IMR-90 (cell line): Measurements from ENCODE around the gene UTF1. TPM values are rescaled to one million over a fixed set of nuclear protein-coding genes. Genes with fewer than 3 reads are reported as not detected.

Experiments used
- ATAC-seq: fragments of 200-7000 bp; cut with Tn5 transposase; 2 replicates; pipeline ENCODE4 v1.9.1; 2020; ENCODE audit warnings: low read depth, mild to moderate bottlenecking, moderate library complexity
- BruUV-seq: library from RNA; stranded (reverse); fragments of 400-500 nt; replicated peaks from 2 replicates; lab custom pipeline; 2021; lab: Mats Ljungman, UMichigan
- CTCF ChIA-PET: fragments of 300-600 bp; formaldehyde crosslinking; extraction: SDS; loops from one replicate; lab custom pipeline; 2021; ENCODE audit warnings: antibody characterized with exemption; lab: Yijun Ruan, JAX
- POLR2A ChIA-PET: fragments of 300-600 bp; sonication (Branson Sonifier 250); formaldehyde crosslinking; loops from one replicate; lab custom pipeline; 2022; ENCODE audit warnings: antibody characterized with exemption; ENCODE audit not compliant: unreplicated experiment; lab: Charles Lee
- DNase-seq: peaks from one replicate; pipeline ENCODE4 v3.0.0; 2013
- H2AFZ ChIP-seq: replicated peaks from 2 replicates; pipeline ENCODE3; 2013; ENCODE audit warnings: low read length, mild to moderate bottlenecking; ENCODE audit not compliant: poor library complexity
- H2AK5ac ChIP-seq: 2 replicates; pipeline ENCODE4 v1.6.1; 2013; ENCODE audit warnings: low read depth, low read length, inconsistent platforms
- H2AK9ac ChIP-seq: replicated peaks from 2 replicates; pipeline ENCODE3; 2013; ENCODE audit warnings: mild to moderate bottlenecking, low read depth, low read length, moderate library complexity; ENCODE audit not compliant: poor library complexity
- H2BK120ac ChIP-seq: 2 replicates; pipeline ENCODE4 v1.6.1; 2013; ENCODE audit warnings: low read depth, low read length, inconsistent platforms
- H2BK15ac ChIP-seq: 3 replicates; pipeline ENCODE4 v1.6.1; 2013; ENCODE audit warnings: low read depth, low read length, inconsistent platforms
- H2BK20ac ChIP-seq: 2 replicates; pipeline ENCODE4 v1.6.1; 2013; ENCODE audit warnings: low read depth, mild to moderate bottlenecking, inconsistent platforms, low read length, moderate library complexity
- H2BK5ac ChIP-seq: 2 replicates; pipeline ENCODE4 v1.6.1; 2013; ENCODE audit warnings: mild to moderate bottlenecking, low read depth, low read length, inconsistent platforms; ENCODE audit not compliant: poor library complexity, severe bottlenecking
- H3K14ac ChIP-seq: replicated peaks from 2 replicates; pipeline ENCODE4 v1.6.1; 2013; ENCODE audit warnings: low read depth, low read length, inconsistent platforms
- H3K18ac ChIP-seq: 2 replicates; pipeline ENCODE4 v1.6.1; 2013; ENCODE audit warnings: low read depth, low read length, control low read depth
- H3K23ac ChIP-seq: 2 replicates; pipeline ENCODE4 v1.6.1; 2013; ENCODE audit warnings: low read depth, low read length, inconsistent platforms
- H3K27ac ChIP-seq: 2 replicates; pipeline ENCODE4 v1.5.1; 2013; ENCODE audit warnings: mild to moderate bottlenecking, control low read depth, low read length; ENCODE audit not compliant: insufficient read depth
- H3K27me3 ChIP-seq: 2 replicates; pipeline ENCODE4 v1.6.1; 2013; ENCODE audit warnings: low read length; ENCODE audit not compliant: control insufficient read depth, insufficient read depth
- H3K36me3 ChIP-seq: 2 replicates; pipeline ENCODE4 v1.6.1; 2013; ENCODE audit warnings: low read length, mixed read lengths; ENCODE audit not compliant: control insufficient read depth, insufficient read depth
- H3K4ac ChIP-seq: 2 replicates; pipeline ENCODE4 v1.6.1; 2013; ENCODE audit warnings: low read depth, low read length, inconsistent platforms
- H3K4me1 ChIP-seq: 2 replicates; pipeline ENCODE4 v1.6.1; 2013; ENCODE audit warnings: low read length, mixed read lengths; ENCODE audit not compliant: control insufficient read depth, insufficient read depth
- H3K4me2 ChIP-seq: 2 replicates; pipeline ENCODE4 v1.6.1; 2013; ENCODE audit warnings: low read depth, mild to moderate bottlenecking, control low read depth, low read length, moderate library complexity
- H3K4me3 ChIP-seq: 2 replicates; pipeline ENCODE4 v1.5.1; 2013; ENCODE audit warnings: low read depth, mild to moderate bottlenecking, control low read depth, low read length, moderate library complexity; ENCODE audit not compliant: insufficient read depth
- H3K56ac ChIP-seq: 2 replicates; pipeline ENCODE4 v1.6.1; 2013; ENCODE audit warnings: low read length, inconsistent platforms; ENCODE audit not compliant: insufficient read depth; ENCODE audit errors: extremely low read depth
- H3K79me1 ChIP-seq, 2 experiments: 2 replicates each; pipeline ENCODE4 v1.6.1; 2013; ENCODE audit warnings: low read length in 2 of 2, inconsistent platforms in 1 of 2, low read depth in 1 of 2
- H3K9ac ChIP-seq: 2 replicates; pipeline ENCODE4 v1.6.1; 2013; ENCODE audit warnings: low read depth, low read length, control low read depth
- H3K9me1 ChIP-seq: 2 replicates; pipeline ENCODE4 v1.6.1; 2013; ENCODE audit warnings: low read length, inconsistent platforms; ENCODE audit not compliant: insufficient read depth
- H3K9me3 ChIP-seq: 2 replicates; pipeline ENCODE4 v1.6.1; 2013; ENCODE audit warnings: low read length; ENCODE audit not compliant: control insufficient read depth, insufficient read depth
- H4K20me1 ChIP-seq: 2 replicates; pipeline ENCODE4 v1.6.1; 2013; ENCODE audit warnings: low read length, inconsistent platforms; ENCODE audit not compliant: insufficient read depth
- H4K5ac ChIP-seq: 2 replicates; pipeline ENCODE4 v1.6.1; 2013; ENCODE audit warnings: mild to moderate bottlenecking, low read depth, low read length, control low read depth
- H4K8ac ChIP-seq, 2 experiments: 2 replicates each; pipeline ENCODE4 v1.6.1; 2013; ENCODE audit warnings: low read depth in 2 of 2, low read length in 2 of 2, control low read depth in 1 of 2, inconsistent platforms in 1 of 2
- H4K91ac ChIP-seq: 2 replicates; pipeline ENCODE4 v1.6.1; 2013; ENCODE audit warnings: low read depth, low read length, inconsistent platforms; ENCODE audit not compliant: insufficient read depth
- BHLHE40 ChIP-seq: fragments of 150-350 bp; IDR thresholded peaks from 2 replicates; pipeline ENCODE4 v1.6.1; 2016; ENCODE audit warnings: mild to moderate bottlenecking, low read depth, low read length
- CEBPB ChIP-seq: IDR thresholded peaks from 2 replicates; pipeline ENCODE4 v1.6.1; 2012; ENCODE audit warnings: low read depth, low read length, improper control_type of control experiment
- FOS ChIP-seq: fragments of 150-350 bp; IDR thresholded peaks from 2 replicates; pipeline ENCODE4 v1.6.1; 2016; ENCODE audit warnings: low read depth, low read length
- MAFK ChIP-seq: IDR thresholded peaks from 2 replicates; pipeline ENCODE4 v1.6.1; 2012; ENCODE audit warnings: low read depth, low read length, improper control_type of control experiment
- MAZ ChIP-seq: IDR thresholded peaks from 2 replicates; pipeline ENCODE4 v1.6.1; 2012; ENCODE audit warnings: low read depth, mild to moderate bottlenecking, low read length, improper control_type of control experiment, moderate library complexity, borderline replicate concordance
- RCOR1 ChIP-seq: IDR thresholded peaks from 2 replicates; pipeline ENCODE4 v1.6.1; 2012; ENCODE audit warnings: mild to moderate bottlenecking, low read length, improper control_type of control experiment; ENCODE audit not compliant: insufficient replicate concordance
- SMC3 ChIP-seq: fragments of 150-350 bp; IDR thresholded peaks from 2 replicates; pipeline ENCODE4 v1.6.1; 2016; ENCODE audit warnings: low read depth, mild to moderate bottlenecking, antibody characterized with exemption, low read length, moderate library complexity
- WGBS, 2 experiments: methylation state at CpG; one replicate each; pipeline versions ENCODE4 v1.1.5 to v1.1.7; 2013; ENCODE audit warnings: missing lambda C conversion rate in 2 of 2; ENCODE audit not compliant: insufficient read length in 1 of 2; ENCODE audit errors: extremely low coverage in 2 of 2; 5-methylcytosine and 5-hydroxymethylcytosine counted together
- dilution Hi-C: fragments of 300-500 bp; cut with HindIII; formaldehyde crosslinking; loops from one replicate; pipeline ENCODE4 v1.14.3; 2018; ENCODE audit warnings: low sequenced_read_pairs; ENCODE audit not compliant: unreplicated experiment
- in situ Hi-C: fragments of 300-500 bp; cut with MboI; formaldehyde crosslinking; loops from 3 replicates; pipeline ENCODE4 v1.14.3; 2019; ENCODE audit warnings: low sequenced_read_pairs, inconsistent platforms, mixed read lengths
- intact Hi-C: fragments of 100-400 bp; cut with micrococcal nuclease; formaldehyde crosslinking; loops from 2 replicates; pipeline ENCODE4 v1.10.0; 2022
- polyA plus RNA-seq, 3 experiments: library from polyadenylated mRNA; depleted of rRNA; stranded (reverse); fragments of >200 nt; gene quantifications; 2 replicates each; pipeline ENCODE4 v1.2.3, GENCODE V29; 2012; ENCODE audit warnings: low replicate concordance in 1 of 3
- total RNA-seq: library from RNA; depleted of rRNA; stranded (reverse); fragments of >200 nt; gene quantifications from 2 replicates; pipeline ENCODE4 v1.2.3, GENCODE V29; 2012

The UTF1 gene
- total and polyA plus RNA-seq, 2 of the 4 experiments (the other 2 are of a cell fraction), result not detected

DNA sequence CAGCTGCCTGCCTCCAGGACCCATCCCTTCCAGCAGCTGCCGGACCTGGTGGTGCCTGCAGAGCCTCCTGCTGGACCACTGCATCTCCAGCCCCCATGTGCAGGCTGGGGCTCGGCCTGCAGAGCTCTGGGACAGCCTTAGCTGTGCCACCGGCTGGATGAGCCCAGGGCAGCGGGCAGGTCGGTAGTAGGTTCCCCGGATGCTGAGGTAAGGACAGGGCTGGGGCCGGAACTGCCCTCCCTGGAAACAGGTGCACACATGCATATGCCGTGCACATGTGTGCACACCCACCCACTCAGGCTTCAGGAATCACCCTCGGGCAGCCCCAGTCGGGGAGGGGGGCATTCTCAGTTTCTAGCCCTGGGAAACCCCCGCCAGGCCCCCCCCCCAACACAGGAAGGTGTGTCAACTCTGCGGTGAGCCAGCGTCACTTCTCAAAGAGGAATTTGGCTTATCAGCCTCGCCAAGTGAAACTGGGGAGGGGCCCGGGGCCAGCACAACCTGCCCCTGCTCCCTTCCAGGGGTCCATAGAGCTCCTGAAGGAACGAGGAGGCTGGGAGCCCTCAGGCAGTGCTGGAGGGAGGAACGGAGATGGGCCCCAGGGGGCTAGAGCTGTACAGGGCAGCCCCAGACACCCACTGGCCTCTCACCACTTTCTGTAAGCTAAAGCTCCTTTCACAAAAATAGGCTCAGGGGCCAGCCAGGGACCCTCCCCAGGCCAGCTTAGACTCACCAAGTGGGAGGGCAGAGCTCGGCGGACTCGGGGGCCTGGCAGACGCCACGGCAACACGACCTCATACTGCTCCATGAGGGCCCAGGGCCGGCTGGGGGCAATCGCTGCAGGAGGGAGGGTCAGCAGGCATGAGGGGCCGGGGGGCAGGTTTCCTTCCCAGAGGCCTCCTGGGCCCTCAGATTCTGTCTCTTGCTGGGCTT, 45.0 kb downstream of the UTF1 start (continued):
- TF ChIP-seq MAZ (no peak), SMC3 (no peak)

DNA sequence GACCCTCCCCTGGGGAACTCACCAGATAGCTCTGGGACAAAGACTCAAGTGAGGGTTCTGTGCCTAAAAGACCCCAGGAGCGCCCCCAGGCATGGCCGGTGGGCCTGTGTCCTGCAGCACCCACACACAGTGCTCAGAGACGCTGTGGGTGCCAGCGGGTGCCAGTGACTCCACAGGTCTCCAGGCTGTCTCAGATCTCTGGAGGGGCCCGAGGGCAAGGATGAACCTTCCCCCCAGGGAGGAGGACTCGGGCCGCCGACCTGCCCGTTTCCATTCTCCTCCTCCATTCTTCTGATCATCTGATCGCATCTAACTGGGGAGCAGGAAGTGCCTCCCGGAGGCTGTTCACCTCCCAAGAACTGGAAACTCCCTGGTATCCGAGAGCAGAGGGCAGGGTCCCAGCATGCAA, 45.7 kb downstream of the UTF1 start:
- H2BK15ac ChIP-seq, result no peak overlapping the region
- no peaks in the 10 kb centered on the region for H3K9me3 ChIP-seq
- H3K4ac ChIP-seq, result no peak overlapping the region
- dilution Hi-C loops, result no loop called here
- H2BK120ac ChIP-seq, result no peak overlapping the region
- H2AK5ac ChIP-seq, result no peak overlapping the region
- BruUV-seq, result no TSS peak
- peaks cover 10% of the 10 kb centered on the region for H3K4me1 ChIP-seq
- intact Hi-C loops, result loop anchor here (1.0 kb wide), 1 partner anchor 13 kb away; no protein-coding TSS in a partner anchor
- H3K4me3 ChIP-seq, result no peak overlapping the region
- no peak overlapping the region for H3K23ac ChIP-seq
- H2AK9ac ChIP-seq, result no peak overlapping the region
- in situ Hi-C loops, result no loop called here
- peaks cover 9% of the 10 kb centered on the region for H3K27me3 ChIP-seq
- H3K9me1 ChIP-seq, result 0 out of 2 replicates have a peak, but pooled peaks cover 4% of the 10 kb centered on the region
- H3K18ac ChIP-seq, result no peak overlapping the region
- TF ChIP-seq MAFK (no peak), CEBPB (no peak), FOS (no peak), BHLHE40 (no peak), RCOR1 (no peak)
- no peak for ATAC-seq
- 83% methylated on average over 2 of the region's 12 CpGs; no CpG with 5 or more reads in 1 of the 2 experiments for WGBS, 2 experiments
- H2AFZ ChIP-seq, result no peak overlapping the region
- no peak overlapping the region for H2BK20ac ChIP-seq
- ChIA-PET CTCF (no interaction called here), POLR2A (no interaction called here)
- H3K79me1 ChIP-seq, result peaks cover 0 to 3% of the 10 kb centered on the region in 2 experiments; a peak in 1 of 4 replicates
- no peak overlapping the region for H3K4me2 ChIP-seq
- no peak overlapping the region for H4K91ac ChIP-seq
- H3K9ac ChIP-seq, result no peak overlapping the region
- no peak overlapping the region for H3K14ac ChIP-seq
- no peak overlapping the region for H4K8ac ChIP-seq
- no peak overlapping the region for H3K27ac ChIP-seq
- H3K56ac ChIP-seq, result no peak overlapping the region
- DNase-seq, result no peak
- H3K36me3 ChIP-seq, result peaks cover 16% of the 10 kb centered on the region
- no peak overlapping the region for H4K5ac ChIP-seq
- H4K20me1 ChIP-seq, result peaks cover 7% of the 10 kb centered on the region; the same call in 1 of the 2 replicates
- H2BK5ac ChIP-seq, result no peak overlapping the region
